GM18507 (cell line): ENCODE results near the gene OR2A7.
"Not testable (repeated sequence)": the region's sequence is repeated elsewhere in the genome, so short reads cannot be mapped to it uniquely, and the experiment has no call there.

Source experiments
- DNase-seq: peaks from one replicate; pipeline ENCODE4 v3.0.0; 2011; ENCODE audit warnings: low read depth; ENCODE audit not compliant: insufficient read length; ENCODE audit errors: extremely low spot score
- FAIRE-seq: peaks from 2 replicates; lab custom pipeline; 2011; peaks lifted over from hg19 to GRCh38; lab: Jason Lieb, UNC

The OR2A7 gene

GRCh38 chr7:144264692-144265091 lies at the start of gene OR2A7:
OR2A7 (minus strand) TSS chr7:144264792; CDS start chr7:144259628, 5,164 bp downstream.
- DNase-seq, FAIRE-seq: not testable (repeated sequence)

- not testable (repeated sequence) for FAIRE-seq, DNase-seq
Observed at GRCh38 chr7:144311872-144312469, 47.4 kb upstream of the OR2A7 start, which contains the start of gene OR2A1. OR2A1 (plus strand) TSS chr7:144312419; CDS start chr7:144318125, 5,706 bp downstream.

- not testable (repeated sequence) for DNase-seq, FAIRE-seq
Observed at GRCh38 chr7:144311218-144311617, 46.6 kb upstream of the OR2A7 start.

- DNase-seq, FAIRE-seq: not testable (repeated sequence)
Observed at GRCh38 chr7:144309702-144310101, 45.1 kb upstream of the OR2A7 start.

GRCh38 chr7:144305156-144305555 lies 40.6 kb upstream of the OR2A7 start:
- DNase-seq, FAIRE-seq: not testable (repeated sequence)

GRCh38 chr7:144303607-144304006 lies 39.0 kb upstream of the OR2A7 start:
- FAIRE-seq, DNase-seq: not testable (repeated sequence)

- FAIRE-seq, DNase-seq: not testable (repeated sequence)
Observed at GRCh38 chr7:144302578-144303303, 38.1 kb upstream of the OR2A7 start.

GRCh38 chr7:144293794-144294499 lies 29.4 kb upstream of the OR2A7 start:
- DNase-seq, FAIRE-seq: not testable (repeated sequence)

GRCh38 chr7:144292384-144293161 lies 28.0 kb upstream of the OR2A7 start:
- FAIRE-seq, DNase-seq: not testable (repeated sequence)

- not testable (repeated sequence) for FAIRE-seq, DNase-seq
Observed at GRCh38 chr7:144291607-144292006, 27.0 kb upstream of the OR2A7 start.

GRCh38 chr7:144287171-144287784 lies 22.7 kb upstream of the OR2A7 start:
- not testable (repeated sequence) for FAIRE-seq, DNase-seq

GRCh38 chr7:144283716-144284115 lies 19.1 kb upstream of the OR2A7 start:
- not testable (repeated sequence) for DNase-seq

GRCh38 chr7:144282490-144282889 lies 17.9 kb upstream of the OR2A7 start:
- not testable (repeated sequence) for FAIRE-seq, DNase-seq

More at GRCh38 chr7:144283716-144284115, 19.1 kb upstream of the OR2A7 start:
- FAIRE-seq, result not testable (repeated sequence)

- not testable (repeated sequence) for FAIRE-seq, DNase-seq
Observed at GRCh38 chr7:144281981-144282380, 17.4 kb upstream of the OR2A7 start.

GRCh38 chr7:144280010-144280409 lies 15.4 kb upstream of the OR2A7 start:
- FAIRE-seq, result peak; percentile 66
- not testable (repeated sequence) for DNase-seq

GRCh38 chr7:144275281-144275680 lies 10.7 kb upstream of the OR2A7 start:
- not testable (repeated sequence) for FAIRE-seq

GRCh38 chr7:144269188-144269587 lies 4.6 kb upstream of the OR2A7 start, which contains the start of gene CTAGE8:
CTAGE8 (minus strand) TSS chr7:144269288; CDS start chr7:144269250, 38 bp downstream.
- not testable (repeated sequence) for DNase-seq, FAIRE-seq

More at GRCh38 chr7:144275281-144275680, 10.7 kb upstream of the OR2A7 start:
- not testable (repeated sequence) for DNase-seq

GRCh38 chr7:144262128-144262527 lies 2.5 kb downstream of the OR2A7 start:
- not testable (repeated sequence) for FAIRE-seq, DNase-seq
